Ovary (tissue), 9 donors: ENCODE results near the gene FGD5. TPM values are rescaled to one million over a fixed set of nuclear protein-coding genes. Genes with fewer than 3 reads are reported as not detected.

ENCODE experiments used
- DNase-seq, 5 donors: peaks; one replicate each; pipeline ENCODE4 v3.0.0-alpha.2; 2019 to 2020
- H3K27ac ChIP-seq, 2 donors: fragments of 200-600 bp; one replicate each; pipeline versions ENCODE4 v1.5.1 to v1.8.0; 2019 to 2022
- H3K27me3 ChIP-seq: fragments of 200-600 bp; one replicate; pipeline ENCODE4 v1.8.0; 2022
- H3K36me3 ChIP-seq: fragments of 200-600 bp; sonication (generic); one replicate; pipeline ENCODE4 v1.5.1; 2019
- H3K4me1 ChIP-seq: one replicate; pipeline ENCODE4 v1.8.1; 2013; ENCODE audit warnings: mild to moderate bottlenecking, moderate library complexity; ENCODE audit not compliant: insufficient read depth
- H3K4me3 ChIP-seq: fragments of 200-600 bp; sonication (generic); one replicate; pipeline ENCODE4 v1.5.1; 2017
- H3K9me3 ChIP-seq, 2 donors: fragments of 200-600 bp in 1 of 2; sonication (generic) in 1 of 2; one replicate each; pipeline versions ENCODE4 v1.5.1 to v1.8.1; 2013 to 2019; ENCODE audit warnings: mild to moderate bottlenecking in 1 of 2, moderate library complexity in 1 of 2
- EP300 ChIP-seq: sonication (generic); formaldehyde crosslinking; IDR thresholded peaks from one replicate; pipeline ENCODE4 v1.6.1; 2017; ENCODE audit warnings: antibody characterized with exemption
- POLR2A ChIP-seq: fragments of 450-650 bp; IDR thresholded peaks from one replicate; pipeline ENCODE4 v1.6.1; 2017; ENCODE audit warnings: antibody characterized with exemption, mild to moderate bottlenecking, moderate library complexity
- WGBS, 3 donors: extraction: QIAGEN DNeasy Blood & Tissue Kit in 1 of 3; methylation state at CpG; one replicate each; pipeline versions ENCODE4 v1.1.5 to v1.1.7; 2013 to 2017; 5-methylcytosine and 5-hydroxymethylcytosine counted together
- intact Hi-C, 4 donors: fragments of 100-400 bp; cut with DNase I; formaldehyde crosslinking; loops; one replicate each; pipeline versions ENCODE4 v1.11.0 to v1.15.1; 2022 to 2023
- polyA plus RNA-seq, 2 donors: library from polyadenylated mRNA; stranded (reverse); fragments of 200-250 nt in 1 of 2; fragments of 350-450 nt in 1 of 2; fragmentation: Illumina TruSeq in 1 of 2; extraction: RNeasy Lipid Tissue Mini Kit (QIAGEN cat#74804) in 1 of 2; gene quantifications; one replicate each; pipeline ENCODE4 v1.2.3, GENCODE V29; 2013 to 2014
- total RNA-seq, 7 donors: library from RNA; depleted of rRNA in 2 of 7; stranded (reverse); fragments of >200 nt in 2 of 7; fragmentation: NEBNext Ultra II Directional in 3 of 7; extraction: Animal tissue kit (Norgen Biotek cat#: 25700) in 3 of 7; gene quantifications; one replicate each; pipeline versions ENCODE4 v1.1.0 to v1.2.4, GENCODE V29; 2016 to 2023
- TF ChIP-seq, protein P1 (sequence below), 3 donors: fragments of 450-650 bp in 2 of 3; fragments of 200-600 bp in 1 of 3; IDR thresholded peaks; one replicate each; pipeline versions ENCODE4 v1.5.1 to v1.8.0; 2016 to 2022; ENCODE audit warnings: antibody characterized with exemption in 3 of 3, mild to moderate bottlenecking in 1 of 3
- donor health status: DM: no; HTN: no; CAD: no; lungs with moderate emphysema.
- donor health status: DM: no; HTN: no; CAD: no.
- donor health status: Bipolar disorder and iron deficiency.
- donor health status: DM: yes; HTN: yes; CAD: no.
- donor health status: DM: no; HTN: no; CAD: no.
- donor health status: DM: yes; HTN: yes; CAD: no.

The FGD5 gene
- total and polyA plus RNA-seq, 9 donors = 5.1 to 38.3 (median 13.0) TPM

DNA sequence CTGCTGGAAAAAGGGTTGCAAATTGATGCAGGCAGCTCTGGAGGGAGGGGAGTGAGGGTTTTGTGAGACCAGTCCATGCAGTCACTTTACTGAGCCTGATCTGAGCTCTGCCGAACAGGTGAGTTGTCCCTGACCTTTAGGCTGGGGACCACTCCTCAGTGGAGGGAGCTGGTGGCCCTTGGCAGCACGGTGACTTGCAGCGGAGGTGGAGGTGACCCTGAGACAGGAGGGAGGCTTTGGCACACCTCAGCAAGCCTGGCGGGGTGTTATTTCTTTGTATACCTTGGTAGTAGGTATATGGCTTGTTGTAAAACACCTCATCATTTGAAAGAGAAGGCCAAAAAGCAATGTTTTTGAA, 43.5 kb downstream of the FGD5 start:
- WGBS, 3 donors = 89 to 97% (median 91%) methylated on average over 4 of the region's 4 CpGs
- intact Hi-C loops = no loop called here
- Histone ChIP-seq H3K4me1 (peaks cover 6% of the 10 kb centered on the region), H3K27me3 (no peaks in the 10 kb centered on the region), H3K36me3 (no peaks in the 10 kb centered on the region), H3K9me3 (no peaks in the 10 kb centered on the region), H3K4me3 (no peak overlapping the region), H3K27ac (no peak overlapping the region)
- TF ChIP-seq EP300 = no peak
- no peak for TF ChIP-seq POLR2A
- TF ChIP-seq, protein P1, sequence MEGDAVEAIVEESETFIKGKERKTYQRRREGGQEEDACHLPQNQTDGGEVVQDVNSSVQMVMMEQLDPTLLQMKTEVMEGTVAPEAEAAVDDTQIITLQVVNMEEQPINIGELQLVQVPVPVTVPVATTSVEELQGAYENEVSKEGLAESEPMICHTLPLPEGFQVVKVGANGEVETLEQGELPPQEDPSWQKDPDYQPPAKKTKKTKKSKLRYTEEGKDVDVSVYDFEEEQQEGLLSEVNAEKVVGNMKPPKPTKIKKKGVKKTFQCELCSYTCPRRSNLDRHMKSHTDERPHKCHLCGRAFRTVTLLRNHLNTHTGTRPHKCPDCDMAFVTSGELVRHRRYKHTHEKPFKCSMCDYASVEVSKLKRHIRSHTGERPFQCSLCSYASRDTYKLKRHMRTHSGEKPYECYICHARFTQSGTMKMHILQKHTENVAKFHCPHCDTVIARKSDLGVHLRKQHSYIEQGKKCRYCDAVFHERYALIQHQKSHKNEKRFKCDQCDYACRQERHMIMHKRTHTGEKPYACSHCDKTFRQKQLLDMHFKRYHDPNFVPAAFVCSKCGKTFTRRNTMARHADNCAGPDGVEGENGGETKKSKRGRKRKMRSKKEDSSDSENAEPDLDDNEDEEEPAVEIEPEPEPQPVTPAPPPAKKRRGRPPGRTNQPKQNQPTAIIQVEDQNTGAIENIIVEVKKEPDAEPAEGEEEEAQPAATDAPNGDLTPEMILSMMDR (IDR thresholded peaks at IDR 0.05) = no peak
- DNase-seq = no peak

DNA sequence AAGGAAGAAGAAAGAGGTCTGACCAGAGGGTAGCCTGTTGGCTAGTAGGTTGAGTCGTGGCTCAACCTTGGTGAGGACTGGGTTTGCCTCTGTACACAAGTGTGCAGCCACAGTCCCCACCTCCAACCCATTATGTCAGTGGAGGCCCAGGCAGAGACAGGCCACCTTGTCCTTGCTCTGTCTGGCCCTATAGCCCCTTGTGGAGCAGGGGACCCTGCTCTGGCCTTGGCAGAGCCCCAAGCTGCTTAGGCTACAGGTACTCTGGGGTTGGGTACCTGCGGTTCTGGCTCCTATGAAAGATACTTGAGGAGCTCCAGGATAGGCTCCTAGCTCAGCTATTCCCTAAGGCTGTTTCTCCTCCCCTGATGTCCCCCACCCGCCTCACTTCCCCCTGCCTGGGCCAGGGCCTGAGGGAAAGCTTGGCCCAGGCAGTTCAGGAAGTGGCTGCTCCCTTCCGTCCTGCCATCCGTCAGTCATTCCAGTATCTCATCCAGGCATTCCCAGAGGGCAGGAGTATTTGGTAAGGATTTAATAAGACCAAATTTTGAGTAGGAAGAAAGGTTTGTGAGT, 44.0 kb downstream of the FGD5 start:
- 79 to 96% (median 80%) methylated on average over 5 of the region's 5 CpGs for WGBS, 3 donors
- intact Hi-C loops = no loop called here

DNA sequence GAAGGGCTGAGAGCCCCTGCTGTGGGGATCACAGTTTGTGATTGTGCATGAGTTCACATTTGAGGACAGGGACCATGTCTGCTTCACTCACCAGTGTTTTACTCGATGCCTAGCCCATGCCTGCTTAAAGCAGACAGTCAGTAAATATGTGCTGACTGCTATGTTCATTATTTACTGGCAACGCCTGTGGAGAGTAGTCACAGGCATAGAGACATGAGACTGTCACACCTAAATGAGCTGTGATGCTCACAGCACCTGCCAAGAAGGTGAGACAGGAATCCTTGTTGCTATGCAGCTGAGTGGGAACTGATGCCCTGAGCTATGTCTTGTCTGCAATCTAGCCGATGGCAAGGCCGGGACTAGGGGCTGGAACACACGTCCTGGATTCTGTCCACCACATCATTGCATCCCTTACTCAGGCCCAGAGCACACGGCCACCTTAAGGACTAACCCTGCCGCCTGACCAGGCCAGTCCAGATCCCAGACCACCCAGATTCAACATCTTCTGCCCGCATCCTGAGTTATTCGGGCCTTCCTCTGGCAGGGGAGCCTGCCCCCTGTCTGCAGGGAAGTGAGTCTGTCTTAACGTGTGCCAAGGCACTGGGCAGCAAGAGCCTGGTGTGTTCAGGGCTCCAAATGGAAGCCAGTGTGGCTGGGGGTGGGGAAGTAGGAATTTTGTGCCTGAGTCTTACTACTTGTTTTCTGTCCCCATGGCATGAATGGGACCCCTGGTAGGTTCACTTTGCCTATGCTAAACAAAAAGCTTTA, 44.8 kb downstream of the FGD5 start:
- intact Hi-C loops = no loop called here
- Histone ChIP-seq H3K36me3 (no peaks in the 10 kb centered on the region), H3K4me3 (no peak overlapping the region), H3K27me3 (no peaks in the 10 kb centered on the region), H3K4me1 (peaks cover 6% of the 10 kb centered on the region), H3K27ac (no peak overlapping the region), H3K9me3 (no peaks in the 10 kb centered on the region)
- TF ChIP-seq, protein P1 (IDR thresholded peaks at IDR 0.05) = no peak
- TF ChIP-seq POLR2A = no peak
- TF ChIP-seq EP300 = no peak
- DNase-seq = no peak
- WGBS, 3 donors = 63 to 78% (median 77%) methylated on average over 10 of the region's 10 CpGs

More for the DNA sequence above, 44.0 kb downstream of the FGD5 start:
- no peaks in the 10 kb centered on the region for H3K9me3 ChIP-seq
- H3K36me3 ChIP-seq = no peaks in the 10 kb centered on the region
- no peaks in the 10 kb centered on the region for H3K27me3 ChIP-seq
- H3K27ac ChIP-seq = no peak overlapping the region
- TF ChIP-seq, protein P1 (IDR thresholded peaks at IDR 0.05) = no peak
- no peak for TF ChIP-seq POLR2A
- no peak for TF ChIP-seq EP300
- peaks cover 6% of the 10 kb centered on the region for H3K4me1 ChIP-seq
- no peak overlapping the region for H3K4me3 ChIP-seq
- DNase-seq = no peak

DNA sequence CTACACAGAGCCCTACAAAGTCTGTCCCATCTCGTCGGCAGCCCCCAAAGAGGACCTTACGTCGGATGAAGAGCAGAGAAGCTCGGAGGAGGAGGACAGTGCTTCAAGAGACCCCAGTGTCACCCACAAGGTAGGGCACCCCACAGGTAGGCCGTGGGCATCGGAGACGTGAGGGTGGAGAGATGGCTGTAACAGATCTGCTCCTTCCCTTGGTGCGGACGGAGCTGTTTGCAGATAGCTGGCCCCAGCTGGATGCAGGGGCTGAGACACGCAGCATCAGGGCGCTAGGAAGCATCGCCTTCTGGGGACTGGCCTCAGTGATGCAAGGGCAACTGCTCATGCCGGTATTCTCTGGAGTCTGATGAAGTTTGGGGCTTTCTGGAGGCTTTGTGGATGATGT, 45.4 kb downstream of the FGD5 start:
- Histone ChIP-seq H3K27me3 (no peaks in the 10 kb centered on the region), H3K36me3 (no peaks in the 10 kb centered on the region), H3K9me3 (no peaks in the 10 kb centered on the region), H3K4me1 (peaks cover 6% of the 10 kb centered on the region), H3K27ac (no peak overlapping the region), H3K4me3 (no peak overlapping the region)
- no peak for DNase-seq
- intact Hi-C loops = no loop called here
- TF ChIP-seq POLR2A = no peak
- TF ChIP-seq, protein P1 (IDR thresholded peaks at IDR 0.05) = no peak
- TF ChIP-seq EP300 = no peak
- 91 to 94% (median 92%) methylated on average over 14 of the region's 14 CpGs for WGBS, 3 donors
